Esophagus squamous epithelium (tissue), 4 donors: Measurements from ENCODE around the gene BAD.

Experiments used
- POLR2A ChIP-seq, 4 donors: fragments of 450-650 bp; IDR thresholded peaks; one replicate each; pipeline ENCODE4 v1.6.1; 2017; ENCODE audit warnings: antibody characterized with exemption in 4 of 4, mild to moderate bottlenecking in 4 of 4, moderate library complexity in 3 of 4
- TF ChIP-seq, protein P1 (sequence below), 6 experiments: fragments of 450-650 bp in 4 of 6; fragments of 200-600 bp in 2 of 6; sonication (generic) in 2 of 6; IDR thresholded peaks; one replicate each; pipeline ENCODE4 v1.5.1; 2016 to 2019; ENCODE audit warnings: antibody characterized with exemption in 6 of 6, mild to moderate bottlenecking in 4 of 6, moderate library complexity in 4 of 6

DNA sequence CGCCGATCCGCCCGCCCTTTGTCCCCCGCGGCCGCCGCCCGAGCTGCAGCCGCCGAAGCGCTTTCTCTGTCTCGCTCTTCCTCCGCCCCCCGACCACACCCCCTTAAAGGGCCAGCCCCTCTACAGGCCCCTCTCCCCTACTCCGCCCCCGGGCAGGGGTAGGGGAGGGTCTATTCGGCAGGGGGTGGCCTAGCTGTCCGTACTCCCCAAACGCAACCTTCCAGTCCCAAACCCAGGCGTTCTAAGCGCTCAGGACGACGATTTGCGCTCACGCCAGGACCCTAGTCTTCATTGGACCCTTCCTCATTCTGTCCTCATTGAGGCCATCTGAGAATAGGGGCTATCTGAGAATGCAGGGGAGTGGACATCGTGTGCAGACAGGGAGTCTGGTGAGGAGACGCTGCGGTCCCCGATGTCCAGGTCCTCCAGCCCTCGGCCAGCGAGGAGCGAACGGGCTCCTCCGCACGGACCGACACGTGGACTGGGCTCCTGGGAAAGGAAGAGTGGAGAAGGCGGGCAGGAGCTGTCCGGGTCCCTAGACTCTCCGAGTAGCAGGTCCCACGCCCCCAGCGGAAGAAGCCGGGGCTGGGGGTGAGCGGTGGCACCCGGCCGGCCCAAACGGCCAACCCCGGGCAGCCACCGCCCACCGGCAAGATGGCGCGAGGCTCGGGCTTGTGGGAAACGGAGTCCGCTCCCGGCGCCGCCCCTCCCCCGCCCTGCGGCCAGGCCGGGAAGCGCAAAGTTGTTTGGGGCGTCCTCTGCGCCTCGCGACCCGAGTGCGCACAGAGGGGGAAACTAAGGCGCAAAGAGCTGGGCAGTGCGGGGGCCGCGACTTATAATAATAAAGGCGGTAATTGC is 37.4 kb downstream of the BAD start, which contains the start of gene PPP1R14B:
- TF ChIP-seq POLR2A (IDR thresholded peaks at IDR 0.05) = peak in 1 of 4 donors; percentile 51
- TF ChIP-seq, protein P1, sequence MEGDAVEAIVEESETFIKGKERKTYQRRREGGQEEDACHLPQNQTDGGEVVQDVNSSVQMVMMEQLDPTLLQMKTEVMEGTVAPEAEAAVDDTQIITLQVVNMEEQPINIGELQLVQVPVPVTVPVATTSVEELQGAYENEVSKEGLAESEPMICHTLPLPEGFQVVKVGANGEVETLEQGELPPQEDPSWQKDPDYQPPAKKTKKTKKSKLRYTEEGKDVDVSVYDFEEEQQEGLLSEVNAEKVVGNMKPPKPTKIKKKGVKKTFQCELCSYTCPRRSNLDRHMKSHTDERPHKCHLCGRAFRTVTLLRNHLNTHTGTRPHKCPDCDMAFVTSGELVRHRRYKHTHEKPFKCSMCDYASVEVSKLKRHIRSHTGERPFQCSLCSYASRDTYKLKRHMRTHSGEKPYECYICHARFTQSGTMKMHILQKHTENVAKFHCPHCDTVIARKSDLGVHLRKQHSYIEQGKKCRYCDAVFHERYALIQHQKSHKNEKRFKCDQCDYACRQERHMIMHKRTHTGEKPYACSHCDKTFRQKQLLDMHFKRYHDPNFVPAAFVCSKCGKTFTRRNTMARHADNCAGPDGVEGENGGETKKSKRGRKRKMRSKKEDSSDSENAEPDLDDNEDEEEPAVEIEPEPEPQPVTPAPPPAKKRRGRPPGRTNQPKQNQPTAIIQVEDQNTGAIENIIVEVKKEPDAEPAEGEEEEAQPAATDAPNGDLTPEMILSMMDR (IDR thresholded peaks at IDR 0.05) = peak in 4 of 6 experiments; percentile 17 to 35 (median 28)
